ENCODE data around the gene C6orf15. TPM values are rescaled to one million over a fixed set of nuclear protein-coding genes. Genes with fewer than 3 reads are reported as not detected.

Gene C6orf15
- total RNA-seq (2021; fragmentation: NEBNext Ultra II Directional; extraction: Animal tissue kit (Norgen Biotek cat#: 25700)) = not detected
- long read RNA-seq = 0 reads

DNA sequence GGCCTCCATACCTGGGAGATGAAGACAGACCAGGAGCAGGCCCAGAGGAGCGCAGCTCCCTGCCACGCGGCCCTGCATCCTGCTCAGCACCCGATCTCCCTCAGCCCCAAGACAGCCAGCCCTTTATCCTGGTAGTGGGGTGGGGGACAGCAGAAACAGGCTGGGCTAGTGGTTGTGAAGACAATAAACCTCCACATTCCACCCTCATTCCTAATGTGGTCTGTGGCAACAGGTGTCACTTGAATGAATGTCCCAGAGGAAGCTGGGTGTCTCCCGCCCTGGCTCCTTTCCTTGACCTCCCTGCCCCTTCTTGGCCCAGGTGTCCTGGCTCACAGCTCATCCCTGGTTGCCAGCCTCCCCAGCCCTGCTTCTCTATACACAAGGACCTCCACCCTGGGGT is at the start of gene C6orf15:
Gene C6orf15, minus strand, starts transcription at position 98 of the 400 bp plus-strand sequence. Its CDS starts 20 bp downstream, at position 78.
- DNase-seq = no peak
- Mint-ChIP-seq H3K36me3 (ENCODE audit: low read depth) (no peaks in the 10 kb centered on the region), H3K9me3 (no peaks in the 10 kb centered on the region), H3K27me3 (ENCODE audit: insufficient read depth) (peaks cover 14% of the 10 kb centered on the region), H3K4me3 (no peak within 1 kb of the TSS), H3K27ac (no peak within 1 kb of the TSS; the same call in 1 of the 2 replicates), H3K4me1 (ENCODE audit: low read depth) (peaks cover 48% of the 10 kb centered on the region)
- no peak for TF ChIP-seq CTCF (IDR thresholded peaks at IDR 0.05)

DNA sequence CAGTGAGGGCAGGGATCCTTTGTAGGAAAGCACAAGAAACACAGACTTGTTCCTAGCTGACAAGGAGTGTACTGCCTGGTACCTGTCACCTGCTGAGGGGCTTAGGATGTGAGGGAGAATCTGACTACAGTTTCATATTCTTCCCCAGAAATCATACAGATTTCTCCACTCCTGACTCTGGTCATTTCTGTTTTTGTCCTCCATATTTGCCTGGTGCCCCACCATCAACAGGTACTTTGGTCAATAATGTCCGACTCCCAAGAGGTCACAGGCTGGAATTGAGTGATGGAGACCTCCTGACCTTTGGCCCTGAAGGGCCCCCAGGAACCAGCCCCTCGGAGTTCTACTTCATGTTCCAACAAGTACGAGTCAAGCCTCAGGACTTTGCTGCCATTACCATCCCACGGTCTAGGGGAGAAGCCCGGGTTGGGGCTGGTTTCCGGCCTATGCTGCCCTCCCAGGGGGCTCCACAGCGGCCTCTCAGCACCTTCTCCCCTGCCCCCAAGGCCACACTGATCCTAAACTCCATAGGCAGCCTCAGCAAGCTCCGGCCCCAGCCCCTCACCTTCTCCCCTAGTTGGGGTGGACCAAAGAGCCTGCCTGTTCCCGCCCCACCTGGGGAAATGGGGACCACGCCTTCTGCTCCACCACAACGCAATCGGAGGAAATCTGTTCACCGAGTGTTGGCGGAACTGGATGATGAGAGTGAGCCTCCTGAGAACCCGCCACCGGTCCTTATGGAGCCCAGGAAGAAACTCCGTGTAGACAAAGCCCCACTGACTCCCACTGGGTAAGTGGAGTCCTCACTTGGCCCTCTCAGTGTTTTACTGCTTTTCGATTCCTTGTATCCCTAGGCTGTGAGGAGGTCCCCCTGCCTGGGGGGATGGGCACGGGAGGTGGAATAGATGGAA is 49.1 kb upstream of the C6orf15 start:
- H3K36me3 Mint-ChIP-seq (ENCODE audit: low read depth) = peaks cover 5% of the 10 kb centered on the region; the same call in 1 of the 2 replicates
- no peak overlapping the region for H3K4me3 Mint-ChIP-seq

GRCh38 chr6:31158863-31159855 is 46.8 kb upstream of the C6orf15 start:
- DNase-seq = no peak
- peaks cover 15% of the 10 kb centered on the region for H3K36me3 Mint-ChIP-seq (ENCODE audit: low read depth)
- peaks cover 1% of the 10 kb centered on the region; the same call in 1 of the 2 replicates for H3K27me3 Mint-ChIP-seq (ENCODE audit: insufficient read depth)
- H3K9me3 Mint-ChIP-seq = no peaks in the 10 kb centered on the region
- H3K4me3 Mint-ChIP-seq = peak overlapping the region; percentile 98
- H3K27ac Mint-ChIP-seq = peak overlapping the region; percentile 83
- peak; percentile 46 for TF ChIP-seq CTCF (IDR thresholded peaks at IDR 0.05)
- H3K4me1 Mint-ChIP-seq (ENCODE audit: low read depth) = peaks cover 46% of the 10 kb centered on the region

More for the DNA sequence above, 49.1 kb upstream of the C6orf15 start:
- no peak overlapping the region for H3K27ac Mint-ChIP-seq
- peaks cover 46% of the 10 kb centered on the region for H3K4me1 Mint-ChIP-seq (ENCODE audit: low read depth)
- TF ChIP-seq CTCF (IDR thresholded peaks at IDR 0.05) = no peak
- no peak for DNase-seq
- no peaks in the 10 kb centered on the region; the same call in 1 of the 2 replicates for H3K27me3 Mint-ChIP-seq (ENCODE audit: insufficient read depth)
- no peaks in the 10 kb centered on the region for H3K9me3 Mint-ChIP-seq

DNA sequence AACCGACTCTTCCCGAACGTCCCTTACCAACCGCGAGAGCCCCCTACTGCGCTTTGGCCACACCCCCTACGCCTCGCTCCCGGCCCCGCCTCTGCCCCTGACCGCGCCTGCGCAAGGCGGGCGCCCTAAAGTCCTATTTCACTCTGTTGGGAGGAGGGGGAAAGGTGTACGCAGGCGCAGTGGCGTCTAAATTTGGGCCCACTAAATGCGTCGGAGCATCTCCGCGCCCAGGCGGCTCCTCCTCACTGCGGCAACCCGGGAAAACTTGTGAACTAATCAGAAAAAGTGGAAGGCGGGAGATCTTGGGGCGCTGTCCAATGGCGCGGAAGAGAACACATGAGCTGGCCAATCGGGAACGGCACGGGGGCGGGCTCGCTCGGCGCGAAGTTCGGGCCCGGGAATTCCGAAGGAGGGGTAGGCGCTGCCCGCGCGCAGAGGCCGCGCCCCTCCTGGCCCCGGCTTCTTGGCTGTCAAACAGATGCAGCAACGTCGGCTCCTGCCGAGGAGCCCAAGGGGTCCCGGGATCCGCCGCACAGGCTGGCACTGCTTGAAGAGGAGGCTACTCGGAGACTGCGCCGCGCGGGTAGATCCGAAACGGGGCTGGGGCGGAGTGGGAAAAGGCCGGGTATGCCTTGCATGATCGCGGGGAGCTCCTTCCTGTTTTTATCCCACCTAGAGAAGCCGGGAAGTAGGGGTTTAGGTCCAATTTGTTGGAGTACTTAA is 45.9 kb upstream of the C6orf15 start, which contains the start of gene TCF19:
Gene TCF19, plus strand, starts transcription at position 450 of the 723 bp plus-strand sequence. CDS start 881 bp downstream, outside the sequence.
- Mint-ChIP-seq H3K36me3 (ENCODE audit: low read depth) (peaks cover 14% of the 10 kb centered on the region), H3K9me3 (no peaks in the 10 kb centered on the region), H3K27me3 (ENCODE audit: insufficient read depth) (peaks cover 1% of the 10 kb centered on the region; the same call in 1 of the 2 replicates), H3K27ac (peak within 1 kb of the TSS; percentile 83), H3K4me3 (peak within 1 kb of the TSS; percentile 98), H3K4me1 (ENCODE audit: low read depth) (peaks cover 37% of the 10 kb centered on the region)
- peak; percentile 99 for DNase-seq
- TF ChIP-seq CTCF (IDR thresholded peaks at IDR 0.05) = no peak

Measured in HFFc6 (cell line).